SK-MEL-5 (cell line): ENCODE data around the gene CLDN14. TPM values are rescaled to one million over a fixed set of nuclear protein-coding genes. Genes with fewer than 3 reads are reported as not detected.

Source experiments
- DNase-seq: peaks from one replicate; pipeline ENCODE4 v3.0.0-alpha.2; 2016; ENCODE audit warnings: low read depth, low spot score
- in situ Hi-C: cut with HindIII; loops from 2 replicates; pipeline ENCODE4 v1.10.0; 2016; ENCODE audit warnings: low sequenced_read_pairs, high pct_unique_total_duplicates, low pct_unique_long_range_greater_than_20kb
- total RNA-seq: library from RNA; depleted of rRNA; stranded (reverse); fragments of >200 nt; shearing (Covaris generic); gene quantifications from 2 replicates; pipeline ENCODE4 v1.2.3, GENCODE V29; 2014

The CLDN14 gene
- total RNA-seq, 1 experiment from 2014 or later, result 12.9 TPM

- in situ Hi-C loops, result no loop called here
- no peak for DNase-seq
Observed at GRCh38 chr21:36506482-36506881, 26.6 kb upstream of the CLDN14 start.

GRCh38 chr21:36504067-36505058 is 24.4 kb upstream of the CLDN14 start:
- peak; percentile 52 for DNase-seq
- in situ Hi-C loops, result no loop called here

- no peak for DNase-seq
- in situ Hi-C loops, result no loop called here
Observed at GRCh38 chr21:36502365-36502764, 22.4 kb upstream of the CLDN14 start.

GRCh38 chr21:36501589-36501892 is 21.6 kb upstream of the CLDN14 start:
- no peak for DNase-seq
- in situ Hi-C loops, result no loop called here

GRCh38 chr21:36499578-36500471 is 19.9 kb upstream of the CLDN14 start:
- in situ Hi-C loops, result no loop called here
- DNase-seq, result no peak

GRCh38 chr21:36494557-36494956 is 14.6 kb upstream of the CLDN14 start:
- in situ Hi-C loops, result no loop called here

GRCh38 chr21:36491209-36491910 is 11.4 kb upstream of the CLDN14 start:
- in situ Hi-C loops, result no loop called here
- no peak for DNase-seq

More at GRCh38 chr21:36494557-36494956, 14.6 kb upstream of the CLDN14 start:
- no peak for DNase-seq

GRCh38 chr21:36489776-36490165 is 9.8 kb upstream of the CLDN14 start:
- in situ Hi-C loops, result no loop called here
- DNase-seq, result no peak

- in situ Hi-C loops, result no loop called here
- DNase-seq, result no peak
Observed at GRCh38 chr21:36489103-36489775, 9.3 kb upstream of the CLDN14 start.

- in situ Hi-C loops, result no loop called here
- no peak for DNase-seq
Observed at GRCh38 chr21:36487641-36488307, 7.9 kb upstream of the CLDN14 start.

GRCh38 chr21:36486246-36486645 is 6.3 kb upstream of the CLDN14 start:
- in situ Hi-C loops, result no loop called here
- DNase-seq, result no peak

- in situ Hi-C loops, result no loop called here
- no peak for DNase-seq
Observed at GRCh38 chr21:36485476-36485875, 5.6 kb upstream of the CLDN14 start.

- in situ Hi-C loops, result no loop called here
- no peak for DNase-seq
Observed at GRCh38 chr21:36483095-36483494, 3.2 kb upstream of the CLDN14 start.

GRCh38 chr21:36482673-36483072 is 2.8 kb upstream of the CLDN14 start:
- in situ Hi-C loops, result no loop called here
- DNase-seq, result peak; percentile 71

GRCh38 chr21:36482181-36482580 is 2.3 kb upstream of the CLDN14 start:
- in situ Hi-C loops, result no loop called here
- DNase-seq, result no peak

- in situ Hi-C loops, result no loop called here
- DNase-seq, result no peak
Observed at GRCh38 chr21:36481639-36482038, 1.7 kb upstream of the CLDN14 start.

- in situ Hi-C loops, result no loop called here
Observed at GRCh38 chr21:36480618-36481017, 696 bp upstream of the CLDN14 start.

More at GRCh38 chr21:36480618-36481017, 696 bp upstream of the CLDN14 start:
- DNase-seq, result no peak
